ENCODE results near the gene NXNL2.

GRCh38 chr9:88538311-88539085 lies 3.5 kb downstream of the NXNL2 start:
- TF ChIP-seq CTCF (conservative IDR thresholded peaks at IDR 0.05) (no peak), ZFX (IDR thresholded peaks at IDR 0.05) (no peak)
